H1 (cell line): Measurements from ENCODE around the gene OBSL1. TPM values are rescaled to one million over a fixed set of nuclear protein-coding genes. Genes with fewer than 3 reads are reported as not detected.

Experiments
- CTCF ChIA-PET: fragments of 300-600 bp; sonication (Branson Sonifier 250); formaldehyde crosslinking; loops from one replicate; lab custom pipeline; 2021; ENCODE audit not compliant: partially characterized antibody; lab: Charles Lee
- POLR2A ChIA-PET: fragments of 300-600 bp; sonication (Branson Sonifier 250); formaldehyde crosslinking; loops from one replicate; lab custom pipeline; 2021; ENCODE audit warnings: inconsistent platforms; ENCODE audit not compliant: partially characterized antibody; lab: Charles Lee
- DNase-seq, 2 experiments: peaks; one replicate each; pipeline versions ENCODE4 v3.0.0 to v3.0.0-alpha.2; 2010 to 2022; ENCODE audit warnings: low spot score in 2 of 2, low read depth in 1 of 2, mixed read lengths in 1 of 2
- FAIRE-seq: peaks from 2 replicates; lab custom pipeline; 2011; peaks lifted over from hg19 to GRCh38; lab: Jason Lieb, UNC
- H2AFZ ChIP-seq: 2 replicates; pipeline ENCODE4 v1.8.1; 2012; ENCODE audit warnings: low read length, inconsistent platforms
- H2AK5ac ChIP-seq: 2 replicates; pipeline ENCODE4 v1.6.1; 2013; ENCODE audit warnings: low read depth, low read length
- H2BK120ac ChIP-seq: replicated peaks from 2 replicates; pipeline ENCODE3; 2013; ENCODE audit warnings: low read depth, low read length, inconsistent platforms
- H2BK12ac ChIP-seq: 2 replicates; pipeline ENCODE4 v1.6.1; 2013; ENCODE audit warnings: low read depth, low read length
- H2BK15ac ChIP-seq: 2 replicates; pipeline ENCODE4 v1.6.1; 2013; ENCODE audit warnings: low read length
- H2BK20ac ChIP-seq: 2 replicates; pipeline ENCODE4 v1.6.1; 2013; ENCODE audit warnings: low read length
- H2BK5ac ChIP-seq: 2 replicates; pipeline ENCODE4 v1.6.1; 2013; ENCODE audit warnings: low read depth, low read length
- H3K14ac ChIP-seq: 2 replicates; pipeline ENCODE4 v1.6.1; 2013; ENCODE audit warnings: inconsistent platforms; ENCODE audit not compliant: insufficient read length
- H3K18ac ChIP-seq: 2 replicates; pipeline ENCODE4 v1.6.1; 2013; ENCODE audit warnings: low read length; ENCODE audit errors: extremely low read depth
- H3K23ac ChIP-seq: 2 replicates; pipeline ENCODE4 v1.6.1; 2013; ENCODE audit warnings: inconsistent platforms; ENCODE audit not compliant: insufficient read length
- H3K23me2 ChIP-seq: 2 replicates; pipeline ENCODE4 v1.6.1; 2013; ENCODE audit warnings: low read depth, low read length
- H3K27ac ChIP-seq: 2 replicates; pipeline ENCODE4 v1.6.1; 2011; ENCODE audit warnings: low read depth, low read length, inconsistent platforms
- H3K27me3 ChIP-seq, 4 experiments: replicated peaks in 1 of 4; 1 replicate in 1 of 4; 2 replicates in 3 of 4; pipeline versions ENCODE4 v1.6.1 to v1.8.1; 2011 to 2013; ENCODE audit warnings: low read length in 3 of 4, mild to moderate bottlenecking in 3 of 4, inconsistent platforms in 2 of 4, mixed read lengths in 2 of 4, moderate library complexity in 1 of 4; ENCODE audit not compliant: control insufficient read depth in 3 of 4, insufficient read depth in 3 of 4; ENCODE audit errors: extremely low read depth in 1 of 4
- H3K36me3 ChIP-seq, 4 experiments: 2 replicates each; pipeline versions ENCODE4 v1.6.1 to v1.8.1; 2011 to 2013; ENCODE audit warnings: mild to moderate bottlenecking in 4 of 4, low read length in 3 of 4, moderate library complexity in 2 of 4, control low read depth in 1 of 4, inconsistent platforms in 1 of 4; ENCODE audit not compliant: insufficient read depth in 4 of 4, control insufficient read depth in 2 of 4
- H3K4ac ChIP-seq: replicated peaks from 2 replicates; pipeline ENCODE3; 2013; ENCODE audit warnings: low read length, low read depth, mixed read lengths, inconsistent platforms; ENCODE audit not compliant: insufficient read length
- H3K4me1 ChIP-seq, 4 experiments: replicated peaks in 1 of 4; 1 replicate in 1 of 4; 2 replicates in 3 of 4; pipeline versions ENCODE4 v1.6.1 to v1.8.1; 2011 to 2013; ENCODE audit warnings: low read length in 3 of 4, inconsistent platforms in 2 of 4, mixed read lengths in 1 of 4; ENCODE audit not compliant: insufficient read depth in 4 of 4, control insufficient read depth in 3 of 4
- H3K4me2 ChIP-seq, 2 experiments: 2 replicates each; pipeline versions ENCODE4 v1.6.1 to v1.8.1; 2011 to 2013; ENCODE audit warnings: low read depth in 2 of 2, low read length in 2 of 2, control low read depth in 1 of 2, inconsistent platforms in 1 of 2, mild to moderate bottlenecking in 1 of 2; ENCODE audit not compliant: insufficient read depth in 1 of 2
- H3K4me3 ChIP-seq, 4 experiments: fragments of 200-600, 300-600 bp in 1 of 4; sonication (generic), shearing (Covaris generic), sonication (Bioruptor Twin) in 1 of 4; 2 replicates each; pipeline versions ENCODE4 v1.5.1 to v1.8.1; 2011 to 2016; ENCODE audit warnings: low read length in 4 of 4, low read depth in 3 of 4, control low read depth in 2 of 4, inconsistent platforms in 2 of 4, mild to moderate bottlenecking in 2 of 4, mixed read lengths in 1 of 4, moderate library complexity in 1 of 4; ENCODE audit not compliant: insufficient read depth in 2 of 4; ENCODE audit errors: extremely low read depth in 1 of 4
- H3K56ac ChIP-seq: replicated peaks from 2 replicates; pipeline ENCODE3; 2013; ENCODE audit warnings: low read depth, mild to moderate bottlenecking, mixed read lengths, low read length, inconsistent platforms; ENCODE audit not compliant: insufficient read length
- H3K79me1 ChIP-seq: 2 replicates; pipeline ENCODE4 v1.6.1; 2013; ENCODE audit warnings: low read depth, low read length, control low read depth
- H3K79me2 ChIP-seq, 2 experiments: 2 replicates each; pipeline versions ENCODE4 v1.6.1 to v1.8.1; 2012 to 2013; ENCODE audit warnings: low read length in 2 of 2, mild to moderate bottlenecking in 2 of 2, inconsistent platforms in 1 of 2; ENCODE audit not compliant: insufficient read depth in 2 of 2, control insufficient read depth in 1 of 2
- H3K9ac ChIP-seq, 4 experiments: replicated peaks in 1 of 4; 1 replicate in 1 of 4; 2 replicates in 3 of 4; pipeline versions ENCODE4 v1.6.1 to v1.8.1; 2011 to 2013; ENCODE audit warnings: low read depth in 3 of 4, low read length in 3 of 4, control low read depth in 2 of 4, mild to moderate bottlenecking in 2 of 4, moderate library complexity in 2 of 4, inconsistent platforms in 1 of 4; ENCODE audit errors: extremely low read depth in 1 of 4
- H3K9me3 ChIP-seq, 2 experiments: 2 replicates each; pipeline versions ENCODE4 v1.6.1 to v1.8.1; 2012 to 2013; ENCODE audit warnings: mild to moderate bottlenecking in 2 of 2, moderate library complexity in 2 of 2, control low read depth in 1 of 2, inconsistent platforms in 1 of 2, low read depth in 1 of 2, low read length in 1 of 2, mixed read lengths in 1 of 2; ENCODE audit not compliant: insufficient read depth in 2 of 2
- H4K20me1 ChIP-seq, 2 experiments: replicated peaks in 1 of 2; 2 replicates each; pipeline versions ENCODE3 to v1.8.1; 2011 to 2013; ENCODE audit warnings: inconsistent platforms in 2 of 2, low read length in 2 of 2, mild to moderate bottlenecking in 1 of 2; ENCODE audit not compliant: insufficient read depth in 2 of 2, control insufficient read depth in 1 of 2
- H4K5ac ChIP-seq: 2 replicates; pipeline ENCODE4 v1.6.1; 2013; ENCODE audit warnings: low read length, low read depth, mixed read lengths, inconsistent platforms; ENCODE audit not compliant: insufficient read length
- H4K8ac ChIP-seq: 2 replicates; pipeline ENCODE4 v1.8.0; 2013; ENCODE audit warnings: mild to moderate bottlenecking, moderate library complexity, low read length, inconsistent platforms; ENCODE audit not compliant: insufficient read depth; ENCODE audit errors: extremely low read depth
- H4K91ac ChIP-seq: replicated peaks from 2 replicates; pipeline ENCODE3; 2013; ENCODE audit warnings: low read length, mixed read lengths, inconsistent platforms; ENCODE audit not compliant: insufficient read length
- CBX5 ChIP-seq: fragments of 300-800, 300-1000 bp; sonication (generic); IDR thresholded peaks from 2 replicates; pipeline ENCODE4 v1.7.1; 2016; ENCODE audit warnings: antibody characterized with exemption, low read length, low read depth
- CEBPB ChIP-seq: IDR thresholded peaks from 2 replicates; pipeline ENCODE4 v1.6.1; 2012; ENCODE audit warnings: low read depth, low read length
- CHD1 ChIP-seq: IDR thresholded peaks from 2 replicates; pipeline ENCODE4 v1.6.1; 2012; ENCODE audit warnings: low read depth, low read length, improper control_type of control experiment
- CTBP2 ChIP-seq: IDR thresholded peaks from 2 replicates; pipeline ENCODE4 v1.7.0; 2011; ENCODE audit warnings: borderline replicate concordance, mild to moderate bottlenecking, moderate library complexity, mixed read lengths, low read length; ENCODE audit not compliant: insufficient read depth, insufficient read length
- HDAC2 ChIP-seq, 2 experiments: fragments of 300-600 bp in 1 of 2; sonication (generic) in 1 of 2; IDR thresholded peaks; 2 replicates each; pipeline ENCODE4 v1.6.1; 2011 to 2012; ENCODE audit warnings: low read depth in 2 of 2, low read length in 2 of 2, mild to moderate bottlenecking in 2 of 2, moderate library complexity in 2 of 2, borderline replicate concordance in 1 of 2, inconsistent platforms in 1 of 2
- KDM4A ChIP-seq: IDR thresholded peaks from one replicate; pipeline ENCODE4 v1.7.1; 2012; ENCODE audit warnings: low read depth, mild to moderate bottlenecking, moderate library complexity, low read length, inconsistent platforms; ENCODE audit not compliant: severe bottlenecking
- POU5F1 ChIP-seq: IDR thresholded peaks from 2 replicates; pipeline ENCODE4 v1.6.1; 2011; ENCODE audit warnings: low read depth, mild to moderate bottlenecking, low read length, moderate library complexity
- RXRA ChIP-seq: IDR thresholded peaks from 2 replicates; pipeline ENCODE4 v1.6.1; 2011; ENCODE audit warnings: low read depth, mild to moderate bottlenecking, low read length, moderate library complexity; ENCODE audit not compliant: insufficient read depth
- SUZ12 ChIP-seq: fragments of 200-600 bp; sonication (generic); IDR thresholded peaks from 2 replicates; pipeline ENCODE4 v1.6.1; 2012; ENCODE audit warnings: mild to moderate bottlenecking, inconsistent platforms, low read length, moderate library complexity, mixed read lengths
- TEAD4 ChIP-seq: IDR thresholded peaks from 2 replicates; pipeline ENCODE4 v1.6.1; 2012; ENCODE audit warnings: low read depth, low read length, inconsistent platforms, mixed read lengths
- YY1 ChIP-seq: IDR thresholded peaks from 2 replicates; pipeline ENCODE4 v1.6.1; 2011; ENCODE audit warnings: low read depth, mild to moderate bottlenecking, low read length
- WGBS, 2 experiments: shearing (Covaris generic) in 1 of 2; methylation state at CpG; one replicate each; pipeline versions ENCODE4 v1.1.6 to v1.1.7; 2013 to 2015; ENCODE audit warnings: low lambda C conversion rate in 2 of 2, mixed read lengths in 2 of 2, inconsistent platforms in 1 of 2, low coverage in 1 of 2, missing lambda C conversion rate in 1 of 2; ENCODE audit not compliant: insufficient replicate concordance in 2 of 2, insufficient coverage in 1 of 2, insufficient read length in 1 of 2; ENCODE audit errors: extremely low coverage in 1 of 2, missing lambda C conversion rate in 1 of 2; 5-methylcytosine and 5-hydroxymethylcytosine counted together
- polyA plus RNA-seq, 7 experiments: library from polyadenylated mRNA; depleted of rRNA in 3 of 7; stranded (reverse) in 5 of 7; unstranded in 2 of 7; fragments of >200 nt in 5 of 7; fragments of 200-250 nt in 2 of 7; gene quantifications; 1 replicate in 5 of 7; 2 replicates in 1 of 7; 4 replicates in 1 of 7; pipeline versions ENCODE4 v1.2.1 to v1.2.3, GENCODE V29; 2011 to 2013; ENCODE audit warnings: missing spikeins in 2 of 7, mixed read lengths in 2 of 7
- total RNA-seq: library from RNA; stranded (reverse); fragmentation: NEBNext Ultra II Directional; extraction: Animal tissue kit (Norgen Biotek cat#: 25700); gene quantifications from 2 replicates; pipeline ENCODE4 v1.2.1, GENCODE V29; 2021

OBSL1 gene
- total and polyA plus RNA-seq, 2 of the 8 experiments (the other 6 are each of a cell fraction or from before 2014, with no cell fraction given): 116 to 127 TPM

- H4K91ac ChIP-seq: no peak within 1 kb of the TSS
- peaks cover 0 to 6% of the 10 kb centered on the region in 2 experiments; a peak in 1 of 4 replicates for H3K79me2 ChIP-seq
- H3K23me2 ChIP-seq: peaks cover 14% of the 10 kb centered on the region; the same call in 1 of the 2 replicates
- 1% methylated on average over 55 of the region's 75 CpGs; no CpG with 5 or more reads in 1 of the 2 experiments for WGBS, 2 experiments
- H2BK12ac ChIP-seq: no peak within 1 kb of the TSS
- peak within 1 kb of the TSS; percentile 62 to 90 for H3K4me2 ChIP-seq
- peak; percentile 36 for FAIRE-seq
- H2BK120ac ChIP-seq: no peak within 1 kb of the TSS
- peak within 1 kb of the TSS; percentile 52 to 78 (median 70) for H3K9ac ChIP-seq
- H3K18ac ChIP-seq: peak within 1 kb of the TSS; percentile 48; the same call in 1 of the 2 replicates
- peaks cover 4% of the 10 kb centered on the region; the same call in 1 of the 2 replicates for H3K79me1 ChIP-seq
- no peak within 1 kb of the TSS for H4K5ac ChIP-seq
- H3K36me3 ChIP-seq: peaks cover 4 to 22% (median 12%) of the 10 kb centered on the region in 4 experiments; a peak in 6 of 8 replicates
- no peak within 1 kb of the TSS for H2AK5ac ChIP-seq
- POLR2A ChIA-PET: interaction anchor here (0.6 to 3.3 kb wide), 17 partner anchors 10 to 110 kb away, joined by 3 to 44 read pairs (median 4); partner anchors contain the start of genes GMPPA, INHA, OBSL1 and STK11IP
- H3K27ac ChIP-seq: peak within 1 kb of the TSS; percentile 19; the same call in 1 of the 2 replicates
- peaks cover 14 to 23% of the 10 kb centered on the region in 2 experiments for H4K20me1 ChIP-seq
- peaks cover 2 to 13% (median 7%) of the 10 kb centered on the region in 4 experiments; a peak in 6 of 7 replicates for H3K4me1 ChIP-seq
- H3K27me3 ChIP-seq: peaks cover 0 to 4% (median 0%) of the 10 kb centered on the region in 4 experiments; a peak in 2 of 7 replicates
- peak within 1 kb of the TSS; percentile 85; the same call in 1 of the 2 replicates for H2BK5ac ChIP-seq
- H3K14ac ChIP-seq: no peak within 1 kb of the TSS
- H4K8ac ChIP-seq: peak within 1 kb of the TSS; percentile 73
- peak; percentile 98 for DNase-seq
- H3K4ac ChIP-seq: no peak within 1 kb of the TSS
- H2AFZ ChIP-seq: no peak within 1 kb of the TSS
- H3K4me3 ChIP-seq: peak within 1 kb of the TSS; percentile 73 to 90 (median 80)
- H2BK15ac ChIP-seq: no peak within 1 kb of the TSS
- H3K9me3 ChIP-seq: no peaks in the 10 kb centered on the region
- CTCF ChIA-PET: interaction anchor here (0.8 to 113.1 kb wide), 17 partner anchors 14 to 146 kb away, joined by 3 to 7248 read pairs (median 7); partner anchors contain the start of genes DES, GMPPA, INHA and OBSL1
- H3K23ac ChIP-seq: no peak within 1 kb of the TSS
- peak within 1 kb of the TSS; percentile 84 for H3K56ac ChIP-seq
- no peak within 1 kb of the TSS for H2BK20ac ChIP-seq
- TF ChIP-seq SUZ12 (no peak), KDM4A (peak; percentile 50), CBX5 (no peak), YY1 (no peak), TEAD4 (no peak), CTBP2 (peak; percentile 83), HDAC2 (IDR thresholded peaks at IDR 0.05; ENCODE audit: borderline replicate concordance in 1 of 2, low read depth in 2 of 2, low read length in 2 of 2) (no peak; a peak in 1 of 4 replicates), CEBPB (no peak), POU5F1 (no peak), RXRA (no peak), CHD1 (no peak)
Measured at GRCh38 chr2:219543596-219544358, 27.6 kb downstream of the OBSL1 start, which contains the start of the genes CHPF and TMEM198. CHPF (minus strand) TSS chr2:219543809; CDS start chr2:219543538, 271 bp downstream. TMEM198 (plus strand) TSS chr2:219544028; CDS start chr2:219544728, 700 bp downstream.
